Trophoblast cell (in vitro differentiated cells and primary cell): ENCODE data around the gene UNC13B.

ENCODE experiments used
- DNase-seq, 2 donors: peaks; one replicate each; pipeline ENCODE4 v3.0.0-alpha.2; 2016
- H2AFZ ChIP-seq: 2 replicates; pipeline ENCODE4 v1.6.1; 2013; ENCODE audit warnings: low read length, moderate library complexity, mild to moderate bottlenecking; ENCODE audit not compliant: insufficient read depth, poor library complexity
- H2AK5ac ChIP-seq: 2 replicates; pipeline ENCODE4 v1.6.1; 2013; ENCODE audit warnings: mild to moderate bottlenecking, low read length
- H2BK120ac ChIP-seq: 2 replicates; pipeline ENCODE4 v1.6.1; 2013; ENCODE audit warnings: low read length, mild to moderate bottlenecking, moderate library complexity; ENCODE audit not compliant: insufficient read depth, poor library complexity
- H2BK12ac ChIP-seq: 2 replicates; pipeline ENCODE4 v1.6.1; 2013; ENCODE audit warnings: mild to moderate bottlenecking, low read length, moderate library complexity
- H2BK5ac ChIP-seq: 2 replicates; pipeline ENCODE4 v1.6.1; 2013; ENCODE audit warnings: low read length, low read depth, moderate library complexity, mild to moderate bottlenecking; ENCODE audit not compliant: poor library complexity
- H3K14ac ChIP-seq: 2 replicates; pipeline ENCODE4 v1.6.1; 2013; ENCODE audit warnings: mild to moderate bottlenecking, low read length
- H3K18ac ChIP-seq: 2 replicates; pipeline ENCODE4 v1.6.1; 2013; ENCODE audit warnings: mild to moderate bottlenecking, low read length
- H3K23ac ChIP-seq: 2 replicates; pipeline ENCODE4 v1.6.1; 2013; ENCODE audit warnings: low read length
- H3K27ac ChIP-seq: 2 replicates; pipeline ENCODE4 v1.5.1; 2013; ENCODE audit warnings: low read depth, mild to moderate bottlenecking, inconsistent platforms, low read length, moderate library complexity
- H3K27me3 ChIP-seq: 2 replicates; pipeline ENCODE4 v1.6.1; 2013; ENCODE audit warnings: inconsistent platforms, mild to moderate bottlenecking, low read length, moderate library complexity; ENCODE audit not compliant: insufficient read depth
- H3K36me3 ChIP-seq, 2 experiments: 1 replicate in 1 of 2; 2 replicates in 1 of 2; pipeline ENCODE4 v1.6.1; 2013; ENCODE audit warnings: low read length in 2 of 2, mild to moderate bottlenecking in 2 of 2, moderate library complexity in 1 of 2; ENCODE audit not compliant: insufficient read depth in 2 of 2, control insufficient read depth in 1 of 2
- H3K4ac ChIP-seq: 2 replicates; pipeline ENCODE4 v1.6.1; 2013; ENCODE audit warnings: low read depth, mild to moderate bottlenecking, low read length, moderate library complexity
- H3K4me1 ChIP-seq, 2 experiments: 1 replicate in 1 of 2; 2 replicates in 1 of 2; pipeline ENCODE4 v1.6.1; 2013; ENCODE audit warnings: low read length in 2 of 2, mild to moderate bottlenecking in 2 of 2, moderate library complexity in 1 of 2; ENCODE audit not compliant: insufficient read depth in 2 of 2, control insufficient read depth in 1 of 2
- H3K4me2 ChIP-seq: 2 replicates; pipeline ENCODE4 v1.6.1; 2013; ENCODE audit warnings: inconsistent platforms, mild to moderate bottlenecking, low read length, moderate library complexity
- H3K4me3 ChIP-seq: 2 replicates; pipeline ENCODE4 v1.5.1; 2013; ENCODE audit warnings: mild to moderate bottlenecking, low read depth, low read length, inconsistent platforms
- H3K79me1 ChIP-seq: one replicate; pipeline ENCODE4 v1.6.1; 2013; ENCODE audit warnings: low read length
- H3K79me2 ChIP-seq: 2 replicates; pipeline ENCODE4 v1.6.1; 2013; ENCODE audit warnings: low read length, mild to moderate bottlenecking; ENCODE audit not compliant: control insufficient read depth, insufficient read depth, poor library complexity
- H3K9ac ChIP-seq: 2 replicates; pipeline ENCODE4 v1.6.1; 2013; ENCODE audit warnings: mild to moderate bottlenecking, low read length
- H3K9me3 ChIP-seq: 2 replicates; pipeline ENCODE4 v1.6.1; 2013; ENCODE audit warnings: low read depth, mild to moderate bottlenecking, control low read depth, inconsistent platforms, low read length; ENCODE audit not compliant: insufficient read depth
- H4K12ac ChIP-seq: 2 replicates; pipeline ENCODE4 v1.6.1; 2013; ENCODE audit warnings: low read depth, mild to moderate bottlenecking, low read length, moderate library complexity
- H4K8ac ChIP-seq: 2 replicates; pipeline ENCODE4 v1.6.1; 2013; ENCODE audit warnings: low read depth, mild to moderate bottlenecking, low read length, moderate library complexity
- H4K91ac ChIP-seq: one replicate; pipeline ENCODE4 v1.6.1; 2013; ENCODE audit warnings: low read depth, mild to moderate bottlenecking, low read length, moderate library complexity
- WGBS: extraction: QIAGEN DNeasy Blood & Tissue Kit; methylation state at CpG from one replicate; pipeline ENCODE4 v1.1.7; 2013; ENCODE audit warnings: missing lambda C conversion rate; ENCODE audit not compliant: insufficient read length, insufficient coverage; ENCODE audit errors: extremely low coverage; 5-methylcytosine and 5-hydroxymethylcytosine counted together

The UNC13B gene

DNA sequence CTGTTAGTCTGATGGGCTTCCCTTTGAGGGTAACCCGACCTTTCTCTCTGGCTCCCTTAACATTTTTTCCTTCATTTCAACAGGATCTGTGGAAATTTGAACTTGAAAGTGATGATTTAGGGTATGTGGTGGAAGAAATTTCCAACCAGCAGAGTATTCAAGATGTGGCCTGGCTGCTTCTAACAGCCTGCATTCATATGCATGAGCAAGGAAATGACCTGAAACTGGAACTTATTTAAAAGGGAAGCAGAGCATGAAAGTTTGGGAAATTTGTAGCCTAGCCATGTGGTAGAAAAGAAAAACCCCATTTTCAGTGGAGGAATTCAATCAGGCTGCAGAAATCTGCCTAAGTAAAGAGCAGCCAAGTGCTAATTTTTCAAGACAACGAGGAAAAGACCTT is 41.7 kb downstream of the UNC13B start:
- Histone ChIP-seq H3K14ac (no peak overlapping the region), H3K27me3 (no peaks in the 10 kb centered on the region), H3K4me2 (no peak overlapping the region), H3K9ac (no peak overlapping the region), H3K27ac (no peak overlapping the region), H3K79me1 (no peaks in the 10 kb centered on the region), H3K4me3 (no peak overlapping the region), H3K4me1 (no peaks in the 10 kb centered on the region), H3K23ac (no peak overlapping the region), H2AK5ac (no peak overlapping the region), H3K9me3 (peaks cover 7% of the 10 kb centered on the region), H2AFZ (no peak overlapping the region), H2BK12ac (no peak overlapping the region), H3K18ac (no peak overlapping the region), H4K12ac (no peak overlapping the region), H4K91ac (no peak overlapping the region), H3K36me3 (no peaks in the 10 kb centered on the region), H3K4ac (no peak overlapping the region), H2BK5ac (no peak overlapping the region), H2BK120ac (no peak overlapping the region), H4K8ac (no peak overlapping the region), H3K79me2 (no peaks in the 10 kb centered on the region)
- WGBS = no CpG with 5 or more reads among the region's 2 CpGs
- DNase-seq = no peak

DNA sequence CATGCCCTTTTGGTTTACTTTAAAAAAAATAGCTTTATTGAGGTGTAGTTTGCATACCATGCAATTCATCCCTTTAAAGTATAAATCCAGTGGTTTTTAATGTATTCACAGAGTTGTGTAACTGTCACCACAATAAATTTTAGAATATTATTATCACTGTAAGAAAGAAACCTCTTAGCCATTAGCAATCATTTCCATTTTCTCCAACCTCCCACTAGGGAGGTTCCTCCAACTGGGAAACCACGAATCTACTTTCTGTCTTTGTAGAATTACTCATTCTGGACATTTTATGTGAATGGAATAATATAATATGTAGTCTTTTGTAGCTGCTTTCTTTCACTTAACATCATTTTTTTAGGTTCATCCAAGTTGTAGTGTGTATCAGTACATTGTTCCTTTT is 43.5 kb downstream of the UNC13B start:
- Histone ChIP-seq H2BK120ac (no peak overlapping the region), H4K12ac (no peak overlapping the region), H3K27ac (no peak overlapping the region), H3K18ac (no peak overlapping the region), H3K23ac (no peak overlapping the region), H3K4me2 (no peak overlapping the region), H3K9ac (no peak overlapping the region), H2AK5ac (no peak overlapping the region), H3K27me3 (no peaks in the 10 kb centered on the region), H3K79me1 (no peaks in the 10 kb centered on the region), H2BK5ac (no peak overlapping the region), H4K91ac (no peak overlapping the region), H3K4me1 (no peaks in the 10 kb centered on the region), H3K14ac (no peak overlapping the region), H3K4me3 (no peak overlapping the region), H4K8ac (no peak overlapping the region), H3K9me3 (peaks cover 7% of the 10 kb centered on the region), H2BK12ac (no peak overlapping the region), H3K36me3 (no peaks in the 10 kb centered on the region), H3K79me2 (no peaks in the 10 kb centered on the region), H3K4ac (no peak overlapping the region), H2AFZ (no peak overlapping the region)
- no CpG with 5 or more reads among the region's 1 CpG for whole genome bisulfite sequencing
- no peak for DNase-seq

DNA sequence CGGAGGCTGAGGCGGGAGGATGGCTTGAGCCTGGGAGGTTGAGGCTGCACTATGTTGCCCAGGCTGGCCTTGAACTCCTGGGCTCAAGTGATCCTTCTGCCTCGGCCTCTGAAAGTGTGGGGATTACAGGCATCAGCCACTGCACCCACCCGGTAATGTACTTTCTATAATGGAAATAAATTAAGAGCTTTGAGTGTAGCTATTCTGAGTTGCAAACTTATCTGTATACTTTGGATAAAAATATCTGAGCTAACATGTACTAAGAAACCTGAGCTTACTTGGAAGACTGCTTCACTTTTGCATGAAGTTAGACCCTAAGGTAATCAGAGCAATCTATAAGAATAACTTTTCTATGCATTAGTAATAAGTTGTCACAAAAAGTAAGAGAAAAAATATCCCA is 50.0 kb downstream of the UNC13B start:
- Histone ChIP-seq H2BK5ac (no peak overlapping the region), H3K4me2 (no peak overlapping the region), H3K23ac (no peak overlapping the region), H3K79me1 (no peaks in the 10 kb centered on the region), H4K8ac (no peak overlapping the region), H3K4me3 (no peak overlapping the region), H3K79me2 (no peaks in the 10 kb centered on the region), H3K9me3 (no peaks in the 10 kb centered on the region), H4K91ac (no peak overlapping the region), H2BK120ac (no peak overlapping the region), H3K27me3 (no peaks in the 10 kb centered on the region), H2BK12ac (no peak overlapping the region), H3K36me3 (no peaks in the 10 kb centered on the region), H2AK5ac (no peak overlapping the region), H3K9ac (no peak overlapping the region), H2AFZ (no peak overlapping the region), H4K12ac (no peak overlapping the region), H3K4me1 (no peaks in the 10 kb centered on the region), H3K4ac (no peak overlapping the region), H3K14ac (no peak overlapping the region), H3K27ac (no peak overlapping the region), H3K18ac (no peak overlapping the region)
- DNase-seq = no peak
- no CpG with 5 or more reads among the region's 4 CpGs for WGBS

DNA sequence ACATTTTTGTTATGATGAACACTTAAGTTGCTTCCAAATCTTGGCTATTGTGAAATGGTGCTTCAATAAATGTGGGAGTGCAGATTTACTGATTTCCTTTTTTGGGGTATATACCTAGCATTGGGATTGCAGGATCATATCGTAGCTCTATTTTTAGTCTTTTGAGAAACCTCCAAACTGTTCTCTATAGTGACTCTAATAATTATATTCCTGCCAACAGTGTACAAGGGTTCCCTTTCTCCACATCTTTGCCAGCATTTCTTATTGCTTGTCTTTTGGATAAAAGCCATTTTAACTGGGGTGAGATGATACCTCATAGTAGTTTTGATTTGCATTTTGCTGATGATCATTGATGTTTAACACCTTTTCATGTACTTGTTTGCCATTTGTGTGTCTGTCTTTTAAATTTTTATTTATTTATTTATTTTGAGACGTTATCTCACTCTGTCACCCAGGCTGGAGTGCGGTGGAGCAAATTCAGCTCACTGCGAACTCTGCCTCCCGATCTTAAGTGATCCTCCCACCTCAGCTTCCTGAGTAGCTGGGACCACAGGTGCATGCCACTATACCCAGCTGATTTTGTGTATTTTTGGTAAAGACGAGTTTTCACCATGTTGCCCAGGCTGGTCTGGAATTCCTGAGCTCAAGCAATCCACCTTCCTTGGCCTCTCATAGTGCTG is 59.0 kb downstream of the UNC13B start:
- Histone ChIP-seq H4K91ac (no peak overlapping the region), H3K14ac (no peak overlapping the region), H4K8ac (no peak overlapping the region), H3K79me1 (no peaks in the 10 kb centered on the region), H3K79me2 (no peaks in the 10 kb centered on the region), H2AK5ac (no peak overlapping the region), H3K23ac (no peak overlapping the region), H3K27ac (no peak overlapping the region), H3K9ac (no peak overlapping the region), H2BK5ac (no peak overlapping the region), H2BK12ac (no peak overlapping the region), H2AFZ (no peak overlapping the region), H3K18ac (no peak overlapping the region), H3K4me2 (no peak overlapping the region), H3K4me3 (no peak overlapping the region), H3K9me3 (peaks cover 2% of the 10 kb centered on the region), H4K12ac (no peak overlapping the region), H2BK120ac (no peak overlapping the region), H3K4ac (no peak overlapping the region), H3K27me3 (no peaks in the 10 kb centered on the region), H3K4me1 (no peaks in the 10 kb centered on the region), H3K36me3 (no peaks in the 10 kb centered on the region)
- DNase-seq = no peak
- WGBS = no CpG with 5 or more reads among the region's 6 CpGs
